HEK293 (cell line): ENCODE measurements around the gene TADA3.

ENCODE experiments used
- CTCF ChIA-PET: fragments of 350-600 bp; formaldehyde crosslinking; extraction: SDS; loops from one replicate; lab custom pipeline; 2021; ENCODE audit warnings: antibody characterized with exemption; lab: Yijun Ruan, JAX
- POLR2A ChIA-PET: fragments of 300-600 bp; formaldehyde crosslinking; extraction: SDS; loops from one replicate; lab custom pipeline; 2020; ENCODE audit warnings: antibody characterized with exemption, inconsistent platforms; lab: Yijun Ruan, JAX
- H3K27ac ChIP-seq: fragments of 200-500 bp; sonication (Bioruptor generic); 2 replicates; pipeline ENCODE4 v1.5.1; 2014; ENCODE audit warnings: low read depth, low read length, control low read depth, inconsistent platforms; ENCODE audit errors: extremely low read depth
- H3K36me3 ChIP-seq, 2 experiments: fragments of 200-500 bp in 1 of 2; sonication (Bioruptor generic) in 1 of 2; 1 replicate in 1 of 2; 2 replicates in 1 of 2; pipeline ENCODE4 v1.5.1; 2014 to 2017; ENCODE audit warnings: inconsistent platforms in 2 of 2, low read length in 2 of 2; ENCODE audit not compliant: control insufficient read depth in 2 of 2, insufficient read depth in 1 of 2
- H3K4me1 ChIP-seq: fragments of 200-500 bp; sonication (Bioruptor generic); 2 replicates; pipeline ENCODE4 v1.5.1; 2014; ENCODE audit warnings: mild to moderate bottlenecking, low read length, inconsistent platforms; ENCODE audit not compliant: control insufficient read depth, insufficient read depth
- H3K4me3 ChIP-seq: 2 replicates; pipeline ENCODE4 v1.5.1; 2011; ENCODE audit warnings: low read depth, mild to moderate bottlenecking, control low read depth, low read length, moderate library complexity
- H3K9me3 ChIP-seq: fragments of 200-500 bp; sonication (Bioruptor generic); 2 replicates; pipeline ENCODE4 v1.5.1; 2014; ENCODE audit warnings: low read depth, low read length, inconsistent platforms; ENCODE audit not compliant: control insufficient read depth, insufficient read depth
- GFI1B ChIP-seq: fragments of 450-650 bp; formaldehyde crosslinking; IDR thresholded peaks from 2 replicates; pipeline ENCODE4 v1.5.1; 2016; ENCODE audit warnings: missing biosample characterization, missing genetic modification characterization
- GLI4 ChIP-seq: fragments of 450-650 bp; formaldehyde crosslinking; IDR thresholded peaks from 2 replicates; pipeline ENCODE4 v1.5.1; 2016; ENCODE audit warnings: missing biosample characterization, missing genetic modification characterization
- WT1 ChIP-seq: fragments of 450-650 bp; formaldehyde crosslinking; IDR thresholded peaks from 2 replicates; pipeline ENCODE4 v1.5.1; 2016; ENCODE audit warnings: missing biosample characterization, missing genetic modification characterization
- ZBTB8A ChIP-seq: fragments of 450-650 bp; formaldehyde crosslinking; IDR thresholded peaks from 2 replicates; pipeline ENCODE4 v1.5.1; 2016; ENCODE audit warnings: missing biosample characterization, missing genetic modification characterization
- ZNF132 ChIP-seq: fragments of 450-650 bp; formaldehyde crosslinking; IDR thresholded peaks from 2 replicates; pipeline ENCODE4 v1.5.1; 2017; ENCODE audit warnings: missing biosample characterization, missing genetic modification characterization, borderline replicate concordance
- ZNF221 ChIP-seq: fragments of 450-650 bp; formaldehyde crosslinking; IDR thresholded peaks from 2 replicates; pipeline ENCODE4 v1.5.1; 2017; ENCODE audit warnings: missing biosample characterization, missing genetic modification characterization, borderline replicate concordance
- ZNF292 ChIP-seq: fragments of 450-650 bp; formaldehyde crosslinking; IDR thresholded peaks from 2 replicates; pipeline ENCODE4 v1.5.1; 2016; ENCODE audit warnings: low read depth, missing biosample characterization, missing genetic modification characterization, borderline replicate concordance
- ZNF394 ChIP-seq: fragments of 450-650 bp; formaldehyde crosslinking; IDR thresholded peaks from 2 replicates; pipeline ENCODE4 v1.5.1; 2016; ENCODE audit warnings: missing biosample characterization, missing genetic modification characterization, mild to moderate bottlenecking, moderate library complexity, borderline replicate concordance
- ZNF549 ChIP-seq: fragments of 450-650 bp; IDR thresholded peaks from 2 replicates; pipeline ENCODE4 v1.5.1; 2018; ENCODE audit warnings: missing biosample characterization, missing genetic modification characterization, mild to moderate bottlenecking, inconsistent platforms, moderate library complexity
- ZNF660 ChIP-seq: fragments of 450-650 bp; IDR thresholded peaks from 2 replicates; pipeline ENCODE4 v1.5.1; 2018; ENCODE audit warnings: missing biosample characterization, mild to moderate bottlenecking, missing genetic modification characterization
- ZNF791 ChIP-seq: fragments of 450-650 bp; formaldehyde crosslinking; IDR thresholded peaks from 2 replicates; pipeline ENCODE4 v1.5.1; 2016; ENCODE audit warnings: missing biosample characterization, missing genetic modification characterization
- ZSCAN23 ChIP-seq: fragments of 450-650 bp; formaldehyde crosslinking; IDR thresholded peaks from 2 replicates; pipeline ENCODE4 v1.5.1; 2016; ENCODE audit warnings: missing biosample characterization, missing genetic modification characterization
- TF ChIP-seq, protein P1 (sequence below): fragments of 450-650 bp; formaldehyde crosslinking; IDR thresholded peaks from 2 replicates; pipeline ENCODE4 v1.5.1; 2016; ENCODE audit warnings: missing biosample characterization, missing genetic modification characterization
- TF ChIP-seq, protein P2 (sequence below): fragments of 450-650 bp; IDR thresholded peaks from 2 replicates; pipeline ENCODE4 v1.5.1; 2018; ENCODE audit warnings: missing biosample characterization, mild to moderate bottlenecking, missing genetic modification characterization
- TF ChIP-seq, protein P3 (sequence below): fragments of 450-650 bp; formaldehyde crosslinking; IDR thresholded peaks from 2 replicates; pipeline ENCODE4 v1.5.1; 2016; ENCODE audit warnings: missing biosample characterization, missing genetic modification characterization
- TF ChIP-seq, protein P4 (sequence below): fragments of 450-650 bp; formaldehyde crosslinking; IDR thresholded peaks from 2 replicates; pipeline ENCODE4 v1.5.1; 2017; ENCODE audit warnings: missing biosample characterization, mild to moderate bottlenecking, missing genetic modification characterization, moderate library complexity
- TF ChIP-seq, protein P5 (sequence below): sonication (generic); formaldehyde crosslinking; IDR thresholded peaks from 2 replicates; pipeline ENCODE4 v1.8.1; 2022; ENCODE audit warnings: mild to moderate bottlenecking, moderate library complexity, missing genetic modification reagents
- TF ChIP-seq, protein P6 (sequence below): fragments of 450-650 bp; formaldehyde crosslinking; IDR thresholded peaks from 2 replicates; pipeline ENCODE4 v1.5.1; 2017; ENCODE audit warnings: missing biosample characterization, missing genetic modification characterization
- TF ChIP-seq, protein P7 (sequence below): fragments of 450-650 bp; formaldehyde crosslinking; IDR thresholded peaks from 2 replicates; pipeline ENCODE4 v1.5.1; 2016; ENCODE audit warnings: missing biosample characterization, missing genetic modification characterization

TADA3 gene

DNA sequence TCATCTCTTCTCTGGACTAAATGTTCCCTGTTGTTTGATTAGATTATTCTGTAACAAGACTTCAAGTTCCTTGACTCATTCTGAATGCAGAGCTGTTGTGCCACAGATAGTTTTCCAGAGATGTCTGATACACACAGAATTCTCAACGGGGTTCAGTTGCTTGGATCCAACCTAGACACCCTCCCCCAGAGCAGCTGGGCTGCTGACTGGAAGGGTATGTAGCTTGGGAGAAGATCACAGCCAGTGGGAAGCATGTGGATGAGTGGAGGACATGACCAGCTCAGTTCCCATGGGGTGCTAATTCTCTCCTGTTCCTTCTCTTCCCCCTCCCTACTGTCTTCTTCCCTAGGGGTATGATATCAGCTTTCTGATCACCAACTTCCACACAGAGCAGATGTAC lies 11.2 kb upstream of the TADA3 start:
- no peaks in the 10 kb centered on the region; the same call in 1 of the 2 replicates for H3K4me1 ChIP-seq
- no peak overlapping the region for H3K27ac ChIP-seq
- CTCF ChIA-PET = interaction anchor here (0.5 kb wide), 1 partner anchor 427 kb away, joined by 4 read pairs; no protein-coding TSS in a partner anchor
- POLR2A ChIA-PET = interaction anchor here (1.2 to 2.3 kb wide), 2 partner anchors 8 to 10 kb away, joined by 3 to 14 read pairs; partner anchors contain the start of genes ARPC4 and TADA3
- H3K4me3 ChIP-seq = no peak overlapping the region
- H3K36me3 ChIP-seq = peaks cover 55 to 91% of the 10 kb centered on the region in 2 experiments
- H3K9me3 ChIP-seq = no peaks in the 10 kb centered on the region
- TF ChIP-seq, protein P1, sequence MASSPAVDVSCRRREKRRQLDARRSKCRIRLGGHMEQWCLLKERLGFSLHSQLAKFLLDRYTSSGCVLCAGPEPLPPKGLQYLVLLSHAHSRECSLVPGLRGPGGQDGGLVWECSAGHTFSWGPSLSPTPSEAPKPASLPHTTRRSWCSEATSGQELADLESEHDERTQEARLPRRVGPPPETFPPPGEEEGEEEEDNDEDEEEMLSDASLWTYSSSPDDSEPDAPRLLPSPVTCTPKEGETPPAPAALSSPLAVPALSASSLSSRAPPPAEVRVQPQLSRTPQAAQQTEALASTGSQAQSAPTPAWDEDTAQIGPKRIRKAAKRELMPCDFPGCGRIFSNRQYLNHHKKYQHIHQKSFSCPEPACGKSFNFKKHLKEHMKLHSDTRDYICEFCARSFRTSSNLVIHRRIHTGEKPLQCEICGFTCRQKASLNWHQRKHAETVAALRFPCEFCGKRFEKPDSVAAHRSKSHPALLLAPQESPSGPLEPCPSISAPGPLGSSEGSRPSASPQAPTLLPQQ (tag by site-specific recombination) = no peak
- no peak for TF ChIP-seq ZNF221
- TF ChIP-seq ZNF549 (tag by site-specific recombination) = no peak
- TF ChIP-seq, protein P2, sequence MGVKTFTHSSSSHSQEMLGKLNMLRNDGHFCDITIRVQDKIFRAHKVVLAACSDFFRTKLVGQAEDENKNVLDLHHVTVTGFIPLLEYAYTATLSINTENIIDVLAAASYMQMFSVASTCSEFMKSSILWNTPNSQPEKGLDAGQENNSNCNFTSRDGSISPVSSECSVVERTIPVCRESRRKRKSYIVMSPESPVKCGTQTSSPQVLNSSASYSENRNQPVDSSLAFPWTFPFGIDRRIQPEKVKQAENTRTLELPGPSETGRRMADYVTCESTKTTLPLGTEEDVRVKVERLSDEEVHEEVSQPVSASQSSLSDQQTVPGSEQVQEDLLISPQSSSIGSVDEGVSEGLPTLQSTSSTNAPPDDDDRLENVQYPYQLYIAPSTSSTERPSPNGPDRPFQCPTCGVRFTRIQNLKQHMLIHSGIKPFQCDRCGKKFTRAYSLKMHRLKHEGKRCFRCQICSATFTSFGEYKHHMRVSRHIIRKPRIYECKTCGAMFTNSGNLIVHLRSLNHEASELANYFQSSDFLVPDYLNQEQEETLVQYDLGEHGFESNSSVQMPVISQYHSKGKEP = no peak
- no peak for TF ChIP-seq GFI1B (tag by site-specific recombination)
- TF ChIP-seq, protein P3, sequence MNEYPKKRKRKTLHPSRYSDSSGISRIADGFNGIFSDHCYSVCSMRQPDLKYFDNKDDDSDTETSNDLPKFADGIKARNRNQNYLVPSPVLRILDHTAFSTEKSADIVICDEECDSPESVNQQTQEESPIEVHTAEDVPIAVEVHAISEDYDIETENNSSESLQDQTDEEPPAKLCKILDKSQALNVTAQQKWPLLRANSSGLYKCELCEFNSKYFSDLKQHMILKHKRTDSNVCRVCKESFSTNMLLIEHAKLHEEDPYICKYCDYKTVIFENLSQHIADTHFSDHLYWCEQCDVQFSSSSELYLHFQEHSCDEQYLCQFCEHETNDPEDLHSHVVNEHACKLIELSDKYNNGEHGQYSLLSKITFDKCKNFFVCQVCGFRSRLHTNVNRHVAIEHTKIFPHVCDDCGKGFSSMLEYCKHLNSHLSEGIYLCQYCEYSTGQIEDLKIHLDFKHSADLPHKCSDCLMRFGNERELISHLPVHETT (tag by site-specific recombination) = no peak
- TF ChIP-seq, protein P4, sequence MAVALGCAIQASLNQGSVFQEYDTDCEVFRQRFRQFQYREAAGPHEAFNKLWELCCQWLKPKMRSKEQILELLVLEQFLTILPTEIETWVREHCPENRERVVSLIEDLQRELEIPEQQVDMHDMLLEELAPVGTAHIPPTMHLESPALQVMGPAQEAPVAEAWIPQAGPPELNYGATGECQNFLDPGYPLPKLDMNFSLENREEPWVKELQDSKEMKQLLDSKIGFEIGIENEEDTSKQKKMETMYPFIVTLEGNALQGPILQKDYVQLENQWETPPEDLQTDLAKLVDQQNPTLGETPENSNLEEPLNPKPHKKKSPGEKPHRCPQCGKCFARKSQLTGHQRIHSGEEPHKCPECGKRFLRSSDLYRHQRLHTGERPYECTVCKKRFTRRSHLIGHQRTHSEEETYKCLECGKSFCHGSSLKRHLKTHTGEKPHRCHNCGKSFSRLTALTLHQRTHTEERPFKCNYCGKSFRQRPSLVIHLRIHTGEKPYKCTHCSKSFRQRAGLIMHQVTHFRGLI (tag by site-specific recombination) = no peak
- TF ChIP-seq ZNF132 (tag by site-specific recombination) = no peak
- TF ChIP-seq, protein P5, sequence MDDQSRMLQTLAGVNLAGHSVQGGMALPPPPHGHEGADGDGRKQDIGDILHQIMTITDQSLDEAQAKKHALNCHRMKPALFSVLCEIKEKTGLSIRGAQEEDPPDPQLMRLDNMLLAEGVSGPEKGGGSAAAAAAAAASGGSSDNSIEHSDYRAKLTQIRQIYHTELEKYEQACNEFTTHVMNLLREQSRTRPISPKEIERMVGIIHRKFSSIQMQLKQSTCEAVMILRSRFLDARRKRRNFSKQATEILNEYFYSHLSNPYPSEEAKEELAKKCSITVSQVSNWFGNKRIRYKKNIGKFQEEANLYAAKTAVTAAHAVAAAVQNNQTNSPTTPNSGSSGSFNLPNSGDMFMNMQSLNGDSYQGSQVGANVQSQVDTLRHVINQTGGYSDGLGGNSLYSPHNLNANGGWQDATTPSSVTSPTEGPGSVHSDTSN (CRISPR knock-in tag) = no peak
- no peak for TF ChIP-seq ZNF394
- no peak for TF ChIP-seq ZNF791 (tag by site-specific recombination)
- no peak for TF ChIP-seq WT1
- TF ChIP-seq ZSCAN23 (tag by site-specific recombination) = no peak
- TF ChIP-seq GLI4 (tag by site-specific recombination) = no peak
- TF ChIP-seq ZNF292 (tag by site-specific recombination) = no peak
- TF ChIP-seq, protein P6, sequence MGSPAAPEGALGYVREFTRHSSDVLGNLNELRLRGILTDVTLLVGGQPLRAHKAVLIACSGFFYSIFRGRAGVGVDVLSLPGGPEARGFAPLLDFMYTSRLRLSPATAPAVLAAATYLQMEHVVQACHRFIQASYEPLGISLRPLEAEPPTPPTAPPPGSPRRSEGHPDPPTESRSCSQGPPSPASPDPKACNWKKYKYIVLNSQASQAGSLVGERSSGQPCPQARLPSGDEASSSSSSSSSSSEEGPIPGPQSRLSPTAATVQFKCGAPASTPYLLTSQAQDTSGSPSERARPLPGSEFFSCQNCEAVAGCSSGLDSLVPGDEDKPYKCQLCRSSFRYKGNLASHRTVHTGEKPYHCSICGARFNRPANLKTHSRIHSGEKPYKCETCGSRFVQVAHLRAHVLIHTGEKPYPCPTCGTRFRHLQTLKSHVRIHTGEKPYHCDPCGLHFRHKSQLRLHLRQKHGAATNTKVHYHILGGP (tag by site-specific recombination) = no peak
- no peak for TF ChIP-seq ZNF660
- TF ChIP-seq ZBTB8A (tag by site-specific recombination) = no peak
- TF ChIP-seq, protein P7, sequence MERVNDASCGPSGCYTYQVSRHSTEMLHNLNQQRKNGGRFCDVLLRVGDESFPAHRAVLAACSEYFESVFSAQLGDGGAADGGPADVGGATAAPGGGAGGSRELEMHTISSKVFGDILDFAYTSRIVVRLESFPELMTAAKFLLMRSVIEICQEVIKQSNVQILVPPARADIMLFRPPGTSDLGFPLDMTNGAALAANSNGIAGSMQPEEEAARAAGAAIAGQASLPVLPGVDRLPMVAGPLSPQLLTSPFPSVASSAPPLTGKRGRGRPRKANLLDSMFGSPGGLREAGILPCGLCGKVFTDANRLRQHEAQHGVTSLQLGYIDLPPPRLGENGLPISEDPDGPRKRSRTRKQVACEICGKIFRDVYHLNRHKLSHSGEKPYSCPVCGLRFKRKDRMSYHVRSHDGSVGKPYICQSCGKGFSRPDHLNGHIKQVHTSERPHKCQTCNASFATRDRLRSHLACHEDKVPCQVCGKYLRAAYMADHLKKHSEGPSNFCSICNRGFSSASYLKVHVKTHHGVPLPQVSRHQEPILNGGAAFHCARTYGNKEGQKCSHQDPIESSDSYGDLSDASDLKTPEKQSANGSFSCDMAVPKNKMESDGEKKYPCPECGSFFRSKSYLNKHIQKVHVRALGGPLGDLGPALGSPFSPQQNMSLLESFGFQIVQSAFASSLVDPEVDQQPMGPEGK (tag by site-specific recombination) = no peak
